GM19397 (cell line): ENCODE measurements around the gene ICOS.
"Not testable (repeated sequence)": the region's sequence is repeated elsewhere in the genome, so short reads cannot be mapped to it uniquely, and the experiment has no call there.

ENCODE experiments used
- ATAC-seq: cut with Tn5 transposase; IDR thresholded peaks from one replicate; pipeline ENCODE4 v1.9.1; 2021; ENCODE audit warnings: mild to moderate bottlenecking, moderate library complexity; ENCODE audit not compliant: unreplicated experiment

The ICOS gene

GRCh38 chr2:203972066-203972465, 35.5 kb downstream of the ICOS start:
- peak; percentile 52 for ATAC-seq

- ATAC-seq: peak; percentile 68
Observed at GRCh38 chr2:203973000-203973399, 36.4 kb downstream of the ICOS start.

- no peak for ATAC-seq
Observed at GRCh38 chr2:203973676-203974075, 37.1 kb downstream of the ICOS start.

GRCh38 chr2:203975912-203976311, 39.3 kb downstream of the ICOS start:
- ATAC-seq: no peak

- no peak for ATAC-seq
Observed at GRCh38 chr2:203982276-203982675, 45.7 kb downstream of the ICOS start.

GRCh38 chr2:203983064-203983715, 46.6 kb downstream of the ICOS start:
- no peak for ATAC-seq

- ATAC-seq: not testable (repeated sequence)
Observed at GRCh38 chr2:203985978-203986377, 49.4 kb downstream of the ICOS start.

GRCh38 chr2:203987959-203988358, 51.4 kb downstream of the ICOS start:
- no peak for ATAC-seq

- ATAC-seq: no peak
Observed at GRCh38 chr2:203988500-203989260, 52.1 kb downstream of the ICOS start.

GRCh38 chr2:203989521-203989920, 53.0 kb downstream of the ICOS start:
- ATAC-seq: no peak

GRCh38 chr2:203992509-203992908, 55.9 kb downstream of the ICOS start:
- no peak for ATAC-seq

- ATAC-seq: no peak
Observed at GRCh38 chr2:203993011-203993410, 56.4 kb downstream of the ICOS start.

- no peak for ATAC-seq
Observed at GRCh38 chr2:203993560-203993959, 57.0 kb downstream of the ICOS start.

GRCh38 chr2:203994735-203995134, 58.2 kb downstream of the ICOS start:
- ATAC-seq: no peak

GRCh38 chr2:203996692-203997091, 60.1 kb downstream of the ICOS start:
- no peak for ATAC-seq

- peak; percentile 52 for ATAC-seq
Observed at GRCh38 chr2:203997481-203997880, 60.9 kb downstream of the ICOS start.

GRCh38 chr2:203997980-203998809, 61.6 kb downstream of the ICOS start:
- ATAC-seq: peak; percentile 17

- ATAC-seq: no peak
Observed at GRCh38 chr2:203999835-204000234, 63.3 kb downstream of the ICOS start.

GRCh38 chr2:204000446-204000845, 63.9 kb downstream of the ICOS start:
- ATAC-seq: no peak

- ATAC-seq: no peak
Observed at GRCh38 chr2:204003276-204003990, 66.9 kb downstream of the ICOS start.

- no peak for ATAC-seq
Observed at GRCh38 chr2:204004912-204005311, 68.3 kb downstream of the ICOS start.
